SH-SY5Y (cell line): ENCODE data around the gene IGF2BP1.

Experiments
- GATA2 ChIP-seq: IDR thresholded peaks from 2 replicates; pipeline ENCODE4 v1.6.1; 2011; ENCODE audit warnings: mild to moderate bottlenecking, low read depth, low read length
- GATA3 ChIP-seq: IDR thresholded peaks from 2 replicates; pipeline ENCODE4 v1.6.1; 2011; ENCODE audit warnings: low read depth, mild to moderate bottlenecking, low read length, moderate library complexity

Gene IGF2BP1

GRCh38 chr17:49003557-49004511, 6.6 kb downstream of the IGF2BP1 start:
- no peak for TF ChIP-seq GATA3
- no peak for TF ChIP-seq GATA2

GRCh38 chr17:49005140-49005539, 8.0 kb downstream of the IGF2BP1 start:
- no peak for TF ChIP-seq GATA2
- TF ChIP-seq GATA3: no peak

- TF ChIP-seq GATA3 (no peak), GATA2 (no peak)
Observed at GRCh38 chr17:49012769-49013255, 15.6 kb downstream of the IGF2BP1 start.

- TF ChIP-seq GATA3: no peak
- no peak for TF ChIP-seq GATA2
Observed at GRCh38 chr17:49013311-49014213, 16.4 kb downstream of the IGF2BP1 start.

- TF ChIP-seq GATA2 (no peak), GATA3 (no peak)
Observed at GRCh38 chr17:49015179-49015923, 18.2 kb downstream of the IGF2BP1 start.

GRCh38 chr17:49015924-49016774, 19.0 kb downstream of the IGF2BP1 start:
- TF ChIP-seq GATA2 (no peak), GATA3 (no peak)

GRCh38 chr17:49016775-49017463, 19.7 kb downstream of the IGF2BP1 start:
- TF ChIP-seq GATA3 (no peak), GATA2 (no peak)

- TF ChIP-seq GATA3 (no peak), GATA2 (no peak)
Observed at GRCh38 chr17:49018116-49018612, 21.0 kb downstream of the IGF2BP1 start.

GRCh38 chr17:49018748-49019147, 21.6 kb downstream of the IGF2BP1 start:
- TF ChIP-seq GATA2 (no peak), GATA3 (no peak)

GRCh38 chr17:49020609-49021008, 23.4 kb downstream of the IGF2BP1 start:
- TF ChIP-seq GATA2 (no peak), GATA3 (no peak)

GRCh38 chr17:49021095-49021767, 24.0 kb downstream of the IGF2BP1 start:
- no peak for TF ChIP-seq GATA2
- TF ChIP-seq GATA3: no peak

GRCh38 chr17:49021768-49022103, 24.6 kb downstream of the IGF2BP1 start:
- TF ChIP-seq GATA3 (no peak), GATA2 (no peak)
